Gastroesophageal sphincter (tissue), 4 donors: ENCODE measurements around the gene SLC5A4. TPM values are rescaled to one million over a fixed set of nuclear protein-coding genes. Genes with fewer than 3 reads are reported as not detected.
"Not testable (repeated sequence)": the region's sequence is repeated elsewhere in the genome, so short reads cannot be mapped to it uniquely, and the experiment has no call there.

ENCODE experiments used
- ATAC-seq: fragments of 150-250 bp; one replicate; pipeline ENCODE4 v1.9.1; 2016; ENCODE audit warnings: mild to moderate bottlenecking, moderate library complexity
- H3K27ac ChIP-seq, 4 donors: fragments of 200-600 bp; sonication (generic) in 3 of 4; 1 replicate in 3 of 4; 2 replicates in 1 of 4; pipeline ENCODE4 v1.5.1; 2016 to 2019
- H3K27me3 ChIP-seq: fragments of 200-600 bp; sonication (generic); one replicate; pipeline ENCODE4 v1.5.1; 2019
- H3K36me3 ChIP-seq, 2 donors: fragments of 200-600 bp; sonication (generic); one replicate each; pipeline ENCODE4 v1.5.1; 2019; ENCODE audit warnings: control low read depth in 1 of 2
- H3K4me1 ChIP-seq, 3 donors: fragments of 200-600 bp; sonication (generic); 1 replicate in 2 of 3; 2 replicates in 1 of 3; pipeline ENCODE4 v1.5.1; 2016 to 2019; ENCODE audit warnings: control low read depth in 2 of 3
- H3K4me3 ChIP-seq, 2 donors: fragments of 200-600 bp; sonication (generic); one replicate each; pipeline ENCODE4 v1.5.1; 2019; ENCODE audit warnings: mild to moderate bottlenecking in 1 of 2, moderate library complexity in 1 of 2
- H3K9me3 ChIP-seq, 3 donors: fragments of 200-600 bp; sonication (generic); one replicate each; pipeline ENCODE4 v1.5.1; 2017 to 2019; ENCODE audit warnings: control low read depth in 2 of 3
- CTCF ChIP-seq, 4 experiments: fragments of 200-600 bp in 2 of 4; fragments of 450-650 bp in 2 of 4; sonication (generic) in 1 of 4; IDR thresholded peaks; one replicate each; pipeline ENCODE4 v1.5.1; 2017 to 2019; ENCODE audit warnings: antibody characterized with exemption in 4 of 4, mild to moderate bottlenecking in 2 of 4, moderate library complexity in 2 of 4
- EP300 ChIP-seq: sonication (generic); formaldehyde crosslinking; IDR thresholded peaks from one replicate; pipeline ENCODE4 v1.6.1; 2017; ENCODE audit warnings: antibody characterized with exemption, mild to moderate bottlenecking
- POLR2A ChIP-seq, 2 donors: fragments of 450-650 bp; IDR thresholded peaks; one replicate each; pipeline ENCODE4 v1.6.1; 2017; ENCODE audit warnings: antibody characterized with exemption in 2 of 2, mild to moderate bottlenecking in 2 of 2, moderate library complexity in 1 of 2
- POLR2AphosphoS5 ChIP-seq: sonication (generic); formaldehyde crosslinking; IDR thresholded peaks from one replicate; pipeline ENCODE4 v1.6.1; 2017; ENCODE audit warnings: antibody characterized with exemption
- WGBS, 2 donors: methylation state at CpG; one replicate each; pipeline ENCODE4 v1.1.5; 2018; ENCODE audit warnings: low coverage in 1 of 2; 5-methylcytosine and 5-hydroxymethylcytosine counted together
- total RNA-seq, 4 donors: library from RNA; depleted of rRNA; stranded (reverse); fragments of >200 nt; gene quantifications; one replicate each; pipeline ENCODE4 v1.1.0, GENCODE V29; 2016

Gene SLC5A4
- total RNA-seq, 4 donors from 2014 or later, result 0.39 to 0.78 TPM; not detected in 2

GRCh38 chr22:32202161-32202538 is 53.0 kb downstream of the SLC5A4 start:
- Histone ChIP-seq H3K4me3 (no peak overlapping the region), H3K27me3 (peaks cover 87% of the 10 kb centered on the region), H3K4me1 (peaks cover 0 to 10% (median 0%) of the 10 kb centered on the region in 3 donors), H3K27ac (no peak overlapping the region), H3K9me3 (no peaks in the 10 kb centered on the region), H3K36me3 (no peaks in the 10 kb centered on the region)
- TF ChIP-seq CTCF (IDR thresholded peaks at IDR 0.05), result no peak
- TF ChIP-seq POLR2AphosphoS5, result no peak
- TF ChIP-seq POLR2A (IDR thresholded peaks at IDR 0.05), result no peak
- TF ChIP-seq EP300, result no peak
- no peak for ATAC-seq
- WGBS, 2 donors, result 18 to 31% methylated on average over 2 to 4 of the region's 4 CpGs

DNA sequence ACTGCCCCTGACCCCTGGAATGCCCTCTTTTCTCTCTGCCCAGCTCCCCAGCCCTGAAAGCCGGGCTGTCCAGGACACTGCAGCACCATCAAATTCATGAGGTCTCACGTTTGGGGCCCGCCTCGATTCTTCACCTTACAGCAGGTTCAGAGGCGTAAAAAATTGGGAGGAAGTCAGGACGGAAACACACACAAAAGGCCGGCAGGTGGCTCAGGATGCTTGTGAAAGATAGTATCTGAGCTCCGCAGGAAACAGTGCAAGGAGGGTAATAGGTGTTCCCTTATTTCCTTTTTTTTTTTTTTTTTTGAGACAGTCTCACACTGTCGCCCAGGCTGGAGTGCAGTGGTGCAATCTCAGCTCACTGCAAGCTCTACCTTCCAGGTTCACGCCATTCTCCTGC is 54.4 kb downstream of the SLC5A4 start:
- no peaks in the 10 kb centered on the region for H3K36me3 ChIP-seq
- H3K4me3 ChIP-seq, result no peak overlapping the region
- ATAC-seq, result no peak
- H3K9me3 ChIP-seq, result no peaks in the 10 kb centered on the region
- H3K27me3 ChIP-seq, result peaks cover 92% of the 10 kb centered on the region
- 46 to 53% methylated on average over 6 to 10 of the region's 10 CpGs for WGBS, 2 donors
- peaks cover 0 to 10% (median 0%) of the 10 kb centered on the region in 3 donors for H3K4me1 ChIP-seq
- no peak overlapping the region for H3K27ac ChIP-seq
- no peak for TF ChIP-seq CTCF (IDR thresholded peaks at IDR 0.05)
- TF ChIP-seq POLR2A (IDR thresholded peaks at IDR 0.05), result no peak
- TF ChIP-seq POLR2AphosphoS5, result no peak
- TF ChIP-seq EP300, result no peak

DNA sequence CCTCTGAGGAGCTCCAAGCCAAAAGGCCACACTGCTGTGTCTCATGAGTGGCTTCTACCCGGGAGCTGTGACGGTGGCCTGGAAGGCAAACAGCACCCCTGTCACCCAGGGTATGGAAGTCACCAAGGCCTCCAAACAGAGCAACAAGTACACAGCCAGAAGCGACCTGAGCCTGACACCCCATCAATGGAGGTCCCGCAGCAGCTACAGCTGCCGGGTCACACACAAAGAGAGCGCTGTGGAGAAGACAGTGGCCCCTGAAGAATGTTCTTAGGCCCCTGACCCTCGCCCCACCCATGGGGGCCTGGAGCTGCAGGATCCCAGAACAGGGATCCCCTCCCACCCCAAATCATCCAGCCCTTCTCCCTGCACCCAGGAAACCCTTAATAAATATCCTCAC is 55.2 kb downstream of the SLC5A4 start:
- peaks cover 90% of the 10 kb centered on the region for H3K27me3 ChIP-seq
- ATAC-seq, result no peak
- TF ChIP-seq EP300 (no peak), CTCF (IDR thresholded peaks at IDR 0.05) (no peak), POLR2AphosphoS5 (no peak), POLR2A (IDR thresholded peaks at IDR 0.05) (no peak)
- H3K4me3 ChIP-seq, result no peak overlapping the region
- no peak overlapping the region for H3K27ac ChIP-seq
- 60% methylated on average over 5 of the region's 7 CpGs; no CpG with 5 or more reads in 1 of the 2 donors for WGBS, 2 donors
- no peaks in the 10 kb centered on the region for H3K36me3 ChIP-seq
- H3K9me3 ChIP-seq, result no peaks in the 10 kb centered on the region
- peaks cover 0 to 10% (median 0%) of the 10 kb centered on the region in 3 donors for H3K4me1 ChIP-seq

GRCh38 chr22:32199341-32199740 is 55.8 kb downstream of the SLC5A4 start:
- Histone ChIP-seq H3K4me3 (no peak overlapping the region), H3K9me3 (no peaks in the 10 kb centered on the region), H3K27ac (no peak overlapping the region), H3K27me3 (peaks cover 84% of the 10 kb centered on the region), H3K4me1 (peaks cover 0 to 10% (median 0%) of the 10 kb centered on the region in 3 donors), H3K36me3 (no peaks in the 10 kb centered on the region)
- no peak for TF ChIP-seq POLR2AphosphoS5
- no peak for TF ChIP-seq EP300
- no peak for TF ChIP-seq CTCF (IDR thresholded peaks at IDR 0.05)
- no peak for ATAC-seq
- WGBS, 2 donors, result 93% methylated on average over 3 of the region's 6 CpGs; no CpG with 5 or more reads in 1 of the 2 donors

DNA sequence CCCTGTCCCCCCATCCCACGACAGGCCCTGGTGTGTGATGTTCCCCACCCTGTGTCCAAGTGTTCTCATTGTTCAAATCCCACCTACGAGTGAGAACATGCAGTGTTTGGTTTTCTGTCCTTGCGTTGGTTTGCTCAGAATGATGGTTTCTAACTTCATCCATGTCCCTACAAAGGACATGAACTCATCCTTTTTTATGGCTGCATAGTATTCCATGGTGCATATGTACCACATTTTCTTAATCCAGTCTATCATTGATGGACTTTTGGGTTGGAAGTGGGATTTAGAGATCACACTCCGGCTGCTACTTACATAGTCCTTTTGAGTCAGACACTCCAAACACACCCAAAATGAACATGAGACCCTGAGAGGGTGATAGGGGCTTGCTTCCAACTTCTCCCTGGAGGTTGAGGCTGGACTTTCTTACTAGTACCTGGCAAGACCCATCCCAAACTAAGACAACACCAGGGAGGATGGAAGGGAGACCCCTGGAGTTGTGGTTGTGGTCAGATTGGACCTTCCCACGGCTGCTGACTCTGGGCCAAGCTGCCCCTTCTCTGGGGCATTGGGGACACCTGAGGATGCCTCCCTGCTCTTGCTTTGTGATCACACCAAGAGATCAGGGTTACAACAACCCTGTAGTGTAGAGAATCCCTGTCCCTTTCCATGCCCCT is 57.5 kb downstream of the SLC5A4 start:
- not testable (repeated sequence) for H3K27ac ChIP-seq, H3K4me1 ChIP-seq, ATAC-seq, H3K4me3 ChIP-seq, H3K36me3 ChIP-seq, H3K9me3 ChIP-seq
- H3K27me3 ChIP-seq, result peaks cover 82% of the 10 kb centered on the region
- WGBS, 2 donors, result 61% methylated on average over 3 of the region's 5 CpGs; no CpG with 5 or more reads in 1 of the 2 donors

DNA sequence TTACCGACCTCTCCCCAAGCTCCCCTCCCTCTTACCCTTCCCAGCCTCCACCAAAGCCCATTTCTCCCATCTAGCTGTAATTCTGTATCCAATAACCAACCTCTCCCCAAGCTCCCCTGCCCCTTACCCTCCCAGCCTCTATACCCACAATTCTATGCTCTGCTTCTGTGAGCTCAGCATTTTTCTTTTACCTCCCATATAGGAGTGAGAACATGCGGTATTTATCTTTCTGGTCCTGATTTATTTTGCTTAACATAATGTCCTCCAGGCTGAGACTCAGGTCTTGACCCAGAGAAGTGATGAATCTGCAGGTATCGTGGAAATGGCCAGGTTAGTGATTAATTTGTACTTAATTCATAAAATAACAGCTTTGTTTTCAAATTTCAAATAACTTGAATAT is 59.2 kb downstream of the SLC5A4 start:
- not testable (repeated sequence) for ATAC-seq, H3K4me3 ChIP-seq, H3K27ac ChIP-seq, H3K36me3 ChIP-seq, H3K9me3 ChIP-seq, H3K4me1 ChIP-seq
- peaks cover 72% of the 10 kb centered on the region for H3K27me3 ChIP-seq
- WGBS, 2 donors, result 33 to 48% methylated on average over 3 of the region's 3 CpGs

GRCh38 chr22:32193346-32193745 is 61.8 kb downstream of the SLC5A4 start:
- not testable (repeated sequence) for H3K9me3 ChIP-seq, H3K4me3 ChIP-seq, H3K36me3 ChIP-seq, H3K27ac ChIP-seq, ATAC-seq, H3K4me1 ChIP-seq
- no CpG with 5 or more reads among the region's 9 CpGs for WGBS, 2 donors
- H3K27me3 ChIP-seq, result peaks cover 49% of the 10 kb centered on the region

DNA sequence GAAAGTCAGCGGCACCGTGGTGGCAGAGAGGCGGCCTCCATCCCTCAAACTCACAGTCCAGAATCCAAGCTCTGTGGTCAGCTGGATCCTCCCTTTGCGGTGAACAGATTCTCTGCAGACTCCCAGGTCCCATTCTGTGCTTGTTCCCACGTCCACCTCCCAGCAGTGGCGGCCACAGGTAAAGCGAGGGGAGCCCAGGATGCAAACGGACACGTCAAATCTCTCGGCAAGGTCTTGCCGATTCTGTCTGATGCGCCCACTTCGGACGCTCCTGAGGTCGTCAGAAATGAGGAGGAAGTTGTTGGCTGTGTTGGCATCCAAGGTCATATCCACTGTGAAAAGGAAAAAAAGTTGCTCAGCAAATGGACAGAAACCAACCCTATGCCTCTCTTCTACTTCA is 64.1 kb downstream of the SLC5A4 start:
- not testable (repeated sequence) for ATAC-seq, H3K4me3 ChIP-seq, H3K27ac ChIP-seq, H3K36me3 ChIP-seq, H3K4me1 ChIP-seq, H3K9me3 ChIP-seq
- WGBS, 2 donors, result 70 to 72% methylated on average over 2 of the region's 15 CpGs
- H3K27me3 ChIP-seq, result peaks cover 37% of the 10 kb centered on the region
